Tibial nerve (tissue), 4 donors: Measurements from ENCODE around the gene NUCB2.

Source experiments
- CTCF ChIP-seq, 5 experiments: fragments of 200-600 bp in 3 of 5; fragments of 450-650 bp in 2 of 5; sonication (generic) in 3 of 5; IDR thresholded peaks; one replicate each; pipeline ENCODE4 v1.5.1; 2016 to 2019; ENCODE audit warnings: antibody characterized with exemption in 5 of 5, mild to moderate bottlenecking in 3 of 5, moderate library complexity in 2 of 5
- EP300 ChIP-seq, 2 donors: sonication (generic); formaldehyde crosslinking; IDR thresholded peaks; one replicate each; pipeline ENCODE4 v1.6.1; 2017; ENCODE audit warnings: antibody characterized with exemption in 2 of 2, mild to moderate bottlenecking in 1 of 2
- POLR2A ChIP-seq, 2 donors: fragments of 450-650 bp; IDR thresholded peaks; one replicate each; pipeline ENCODE4 v1.6.1; 2017; ENCODE audit warnings: antibody characterized with exemption in 2 of 2, mild to moderate bottlenecking in 2 of 2, moderate library complexity in 2 of 2

- TF ChIP-seq CTCF (IDR thresholded peaks at IDR 0.05) (no peak), POLR2A (IDR thresholded peaks at IDR 0.05) (no peak), EP300 (IDR thresholded peaks at IDR 0.05) (no peak)
Observed at GRCh38 chr11:17259519-17259918, 17.0 kb upstream of the NUCB2 start.
